PC-9 (cell line): Measurements from ENCODE around the gene NR2C2.

Source experiments
- CTCF ChIP-seq: fragments of 200-600 bp; sonication (generic); conservative IDR thresholded peaks from 2 replicates; pipeline ENCODE4 v1.6.1; 2017; ENCODE audit warnings: mixed run types, antibody characterized with exemption, mild to moderate bottlenecking, moderate library complexity
- EZH2 ChIP-seq: fragments of 200-600 bp; sonication (generic); IDR thresholded peaks from 2 replicates; pipeline ENCODE4 v1.8.0; 2017; ENCODE audit warnings: antibody characterized with exemption, low read depth

- no peak for TF ChIP-seq CTCF
- no peak for TF ChIP-seq EZH2
These were observed 93.5 kb downstream of the NR2C2 start for GRCh38 chr3:15040844-15041243.
